AG04450 (cell line): ENCODE results near the gene RCE1. TPM values are rescaled to one million over a fixed set of nuclear protein-coding genes. Genes with fewer than 3 reads are reported as not detected.

Experiments
- CTCF ChIA-PET: fragments of 300-600, 350-600 bp; formaldehyde crosslinking; extraction: SDS; loops from one replicate; lab custom pipeline; 2022; ENCODE audit warnings: antibody characterized with exemption, inconsistent platforms; lab: Charles Lee
- POLR2A ChIA-PET: fragments of 350-600 bp; formaldehyde crosslinking; extraction: SDS; loops from one replicate; lab custom pipeline; 2021; ENCODE audit warnings: antibody characterized with exemption, inconsistent platforms; lab: Yijun Ruan, JAX
- DNase-seq: peaks from one replicate; pipeline ENCODE4 v3.0.0-alpha.2; 2011; ENCODE audit warnings: low read depth, low spot score
- H3K27ac ChIP-seq: one replicate; pipeline ENCODE4 v1.5.1; 2012; ENCODE audit warnings: low read depth, low read length, control low read depth
- H3K27me3 ChIP-seq: one replicate; pipeline ENCODE4 v1.6.0; 2012; ENCODE audit warnings: low read length; ENCODE audit not compliant: control insufficient read depth, insufficient read depth
- H3K4me3 ChIP-seq: 2 replicates; pipeline ENCODE4 v1.5.1; 2011; ENCODE audit warnings: mild to moderate bottlenecking, low read depth, low read length, control low read depth
- H3K9me3 ChIP-seq: 2 replicates; pipeline ENCODE4 v1.5.1; 2012; ENCODE audit warnings: low read length; ENCODE audit not compliant: control insufficient read depth, insufficient read depth
- polyA plus RNA-seq: library from polyadenylated mRNA; depleted of rRNA; stranded (reverse); fragments of >200 nt; gene quantifications from 2 replicates; pipeline ENCODE4 v1.2.3, GENCODE V29; 2011
- TF ChIP-seq, protein P1 (sequence below): IDR thresholded peaks from 2 replicates; pipeline ENCODE4 v1.5.1; 2011; ENCODE audit warnings: low read depth, low read length, control low read depth, inconsistent platforms

The RCE1 gene
- polyA plus RNA-seq, 1 experiment: 9.2 TPM

DNA sequence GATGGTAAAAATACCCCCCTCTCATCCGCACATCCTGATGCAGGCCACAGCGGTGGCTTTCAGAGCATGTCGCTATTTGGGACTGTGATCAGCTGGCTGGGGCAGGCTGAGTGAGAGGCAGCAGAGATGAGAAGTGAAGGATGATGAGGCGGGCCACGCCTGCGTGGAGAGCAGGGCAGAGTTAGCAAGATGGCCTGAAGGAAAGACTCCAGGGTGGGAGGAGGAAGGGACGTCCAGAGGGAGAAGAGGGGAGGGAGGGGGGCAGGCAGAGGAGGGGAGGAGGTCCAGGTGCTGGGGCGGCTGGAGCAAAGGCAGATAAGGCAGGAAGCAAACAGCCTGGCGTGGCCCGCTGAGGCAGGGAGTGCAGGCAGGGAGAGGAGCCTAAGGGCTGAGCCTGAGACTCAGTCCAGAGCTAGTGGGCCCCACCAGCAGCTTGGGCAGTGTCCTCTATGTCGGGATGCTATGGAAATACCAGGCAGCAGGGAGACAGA is 42.8 kb downstream of the RCE1 start:
- H3K4me3 ChIP-seq: no peak overlapping the region
- peaks cover 4% of the 10 kb centered on the region; the same call in 1 of the 2 replicates for H3K9me3 ChIP-seq
- POLR2A ChIA-PET: no interaction called here
- H3K27ac ChIP-seq: no peak overlapping the region
- CTCF ChIA-PET: no interaction called here
- no peak for DNase-seq
- no peaks in the 10 kb centered on the region for H3K27me3 ChIP-seq
- TF ChIP-seq, protein P1, sequence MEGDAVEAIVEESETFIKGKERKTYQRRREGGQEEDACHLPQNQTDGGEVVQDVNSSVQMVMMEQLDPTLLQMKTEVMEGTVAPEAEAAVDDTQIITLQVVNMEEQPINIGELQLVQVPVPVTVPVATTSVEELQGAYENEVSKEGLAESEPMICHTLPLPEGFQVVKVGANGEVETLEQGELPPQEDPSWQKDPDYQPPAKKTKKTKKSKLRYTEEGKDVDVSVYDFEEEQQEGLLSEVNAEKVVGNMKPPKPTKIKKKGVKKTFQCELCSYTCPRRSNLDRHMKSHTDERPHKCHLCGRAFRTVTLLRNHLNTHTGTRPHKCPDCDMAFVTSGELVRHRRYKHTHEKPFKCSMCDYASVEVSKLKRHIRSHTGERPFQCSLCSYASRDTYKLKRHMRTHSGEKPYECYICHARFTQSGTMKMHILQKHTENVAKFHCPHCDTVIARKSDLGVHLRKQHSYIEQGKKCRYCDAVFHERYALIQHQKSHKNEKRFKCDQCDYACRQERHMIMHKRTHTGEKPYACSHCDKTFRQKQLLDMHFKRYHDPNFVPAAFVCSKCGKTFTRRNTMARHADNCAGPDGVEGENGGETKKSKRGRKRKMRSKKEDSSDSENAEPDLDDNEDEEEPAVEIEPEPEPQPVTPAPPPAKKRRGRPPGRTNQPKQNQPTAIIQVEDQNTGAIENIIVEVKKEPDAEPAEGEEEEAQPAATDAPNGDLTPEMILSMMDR: no peak

DNA sequence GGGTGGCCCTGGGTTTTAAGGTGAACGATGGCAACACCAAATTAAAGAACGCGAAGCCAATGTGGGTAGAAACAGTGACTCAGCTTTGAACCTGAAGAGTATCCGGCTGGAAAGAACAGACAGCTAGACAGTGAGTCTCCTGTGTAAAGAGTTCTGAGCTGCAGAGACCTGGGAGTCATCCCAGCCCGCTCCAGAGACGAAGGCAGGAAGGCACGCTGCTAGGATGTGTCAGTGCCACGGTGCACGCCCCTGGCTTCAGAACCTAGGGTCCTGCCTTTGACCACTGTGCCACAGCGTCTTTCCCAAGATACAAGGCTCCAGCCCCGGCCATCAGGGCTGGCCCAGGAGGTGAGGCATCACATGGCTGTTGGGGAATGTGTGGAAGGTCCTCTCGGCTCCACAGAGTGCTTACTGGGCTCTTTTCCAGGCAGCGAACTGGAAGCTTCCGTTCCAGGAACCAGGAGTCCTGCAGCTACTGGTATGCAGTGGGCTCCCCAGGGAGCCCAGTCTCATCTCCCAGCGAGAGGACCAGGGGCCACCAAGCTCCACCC is 43.5 kb downstream of the RCE1 start:
- Histone ChIP-seq H3K4me3 (no peak overlapping the region), H3K27ac (no peak overlapping the region), H3K27me3 (no peaks in the 10 kb centered on the region), H3K9me3 (peaks cover 4% of the 10 kb centered on the region; the same call in 1 of the 2 replicates)
- DNase-seq: no peak
- TF ChIP-seq, protein P1: no peak
- ChIA-PET CTCF (interaction anchor here (1.0 kb wide), 1 partner anchor 14 kb away, joined by 4 read pairs; no protein-coding TSS in a partner anchor), POLR2A (interaction anchor here (0.6 to 0.7 kb wide), 2 partner anchors 31 to 262 kb away, joined by 3 to 5 read pairs; no protein-coding TSS in a partner anchor)

- no peak for DNase-seq
- CTCF ChIA-PET: interaction anchor here (1.0 kb wide), 1 partner anchor 15 kb away, joined by 4 read pairs; no protein-coding TSS in a partner anchor
- H3K4me3 ChIP-seq: no peak overlapping the region
- no peak overlapping the region for H3K27ac ChIP-seq
- no peaks in the 10 kb centered on the region for H3K27me3 ChIP-seq
- TF ChIP-seq, protein P1: no peak
- H3K9me3 ChIP-seq: peaks cover 4% of the 10 kb centered on the region; the same call in 1 of the 2 replicates
- POLR2A ChIA-PET: no interaction called here
These were observed 44.3 kb downstream of the RCE1 start for GRCh38 chr11:66887526-66887925.

DNA sequence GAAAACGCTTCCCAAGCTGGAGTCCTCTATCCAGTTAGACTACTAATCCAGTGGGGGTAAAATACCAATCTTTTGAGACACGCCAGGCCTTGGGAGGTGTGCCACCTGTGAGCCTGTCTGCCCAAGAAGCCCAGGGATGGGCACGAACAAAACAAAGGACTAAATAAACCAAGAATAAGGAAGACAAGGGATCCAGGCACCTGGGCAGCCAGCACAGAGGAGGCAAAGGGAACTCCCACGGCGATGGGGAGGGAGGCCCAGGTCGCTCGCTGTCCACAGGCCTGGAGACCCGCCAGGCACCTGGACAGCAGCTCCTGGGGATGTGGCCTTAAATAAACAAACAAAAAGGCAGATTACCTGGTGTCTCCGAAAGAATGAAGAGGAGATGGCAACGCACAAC is 45.0 kb downstream of the RCE1 start:
- POLR2A ChIA-PET: no interaction called here

GRCh38 chr11:66889960-66890359 is 46.7 kb downstream of the RCE1 start:
- no peak for DNase-seq
- Histone ChIP-seq H3K4me3 (no peak overlapping the region), H3K27ac (no peak overlapping the region), H3K9me3 (peaks cover 4% of the 10 kb centered on the region; the same call in 1 of the 2 replicates), H3K27me3 (no peaks in the 10 kb centered on the region)
- TF ChIP-seq, protein P1: no peak
- ChIA-PET CTCF (interaction anchor here (0.8 kb wide), 1 partner anchor 481 kb away, joined by 4 read pairs; no protein-coding TSS in a partner anchor), POLR2A (no interaction called here)

More for the DNA sequence above, 45.0 kb downstream of the RCE1 start:
- H3K27ac ChIP-seq: no peak overlapping the region
- H3K9me3 ChIP-seq: peaks cover 4% of the 10 kb centered on the region; the same call in 1 of the 2 replicates
- TF ChIP-seq, protein P1: no peak
- CTCF ChIA-PET: no interaction called here
- no peaks in the 10 kb centered on the region for H3K27me3 ChIP-seq
- no peak for DNase-seq
- no peak overlapping the region for H3K4me3 ChIP-seq
